Fibroblast of pulmonary artery (primary cell): ENCODE results near the gene SMYD3.

Source experiments
- DNase-seq: peaks from one replicate; pipeline ENCODE4 v3.0.0-alpha.2; 2010; ENCODE audit warnings: low read depth
- H3K4me3 ChIP-seq: replicated peaks from 2 replicates; pipeline ENCODE4 v1.5.1; 2011; ENCODE audit warnings: low read depth, mild to moderate bottlenecking, control low read depth, low read length, moderate library complexity
- TF ChIP-seq, protein P1 (sequence below): IDR thresholded peaks from 2 replicates; pipeline ENCODE4 v1.5.1; 2011; ENCODE audit warnings: mild to moderate bottlenecking, control low read depth, low read length, inconsistent platforms; ENCODE audit errors: missing control alignments

Gene SMYD3

DNA sequence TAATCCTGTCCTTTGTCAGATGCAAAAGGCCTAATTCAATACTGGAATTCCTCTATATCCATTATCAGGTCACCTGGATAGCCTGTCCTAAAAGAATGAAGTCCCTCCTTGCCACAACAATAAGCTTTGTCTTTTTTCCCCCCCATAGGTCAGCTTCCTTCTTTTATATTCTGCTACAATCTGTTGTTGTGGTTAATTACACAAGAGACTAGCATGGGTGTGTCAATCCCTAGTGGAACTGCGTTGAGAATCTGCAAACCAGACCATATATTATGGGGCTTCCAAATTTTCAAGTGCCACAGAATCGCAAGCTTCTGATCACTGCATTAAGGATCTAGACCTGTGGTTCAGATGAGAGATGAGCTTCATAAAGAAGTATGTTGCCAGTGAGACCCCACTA lies 349.6 kb downstream of the SMYD3 start:
- TF ChIP-seq, protein P1, sequence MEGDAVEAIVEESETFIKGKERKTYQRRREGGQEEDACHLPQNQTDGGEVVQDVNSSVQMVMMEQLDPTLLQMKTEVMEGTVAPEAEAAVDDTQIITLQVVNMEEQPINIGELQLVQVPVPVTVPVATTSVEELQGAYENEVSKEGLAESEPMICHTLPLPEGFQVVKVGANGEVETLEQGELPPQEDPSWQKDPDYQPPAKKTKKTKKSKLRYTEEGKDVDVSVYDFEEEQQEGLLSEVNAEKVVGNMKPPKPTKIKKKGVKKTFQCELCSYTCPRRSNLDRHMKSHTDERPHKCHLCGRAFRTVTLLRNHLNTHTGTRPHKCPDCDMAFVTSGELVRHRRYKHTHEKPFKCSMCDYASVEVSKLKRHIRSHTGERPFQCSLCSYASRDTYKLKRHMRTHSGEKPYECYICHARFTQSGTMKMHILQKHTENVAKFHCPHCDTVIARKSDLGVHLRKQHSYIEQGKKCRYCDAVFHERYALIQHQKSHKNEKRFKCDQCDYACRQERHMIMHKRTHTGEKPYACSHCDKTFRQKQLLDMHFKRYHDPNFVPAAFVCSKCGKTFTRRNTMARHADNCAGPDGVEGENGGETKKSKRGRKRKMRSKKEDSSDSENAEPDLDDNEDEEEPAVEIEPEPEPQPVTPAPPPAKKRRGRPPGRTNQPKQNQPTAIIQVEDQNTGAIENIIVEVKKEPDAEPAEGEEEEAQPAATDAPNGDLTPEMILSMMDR = no peak
- H3K4me3 ChIP-seq = no peak overlapping the region
- no peak for DNase-seq

DNA sequence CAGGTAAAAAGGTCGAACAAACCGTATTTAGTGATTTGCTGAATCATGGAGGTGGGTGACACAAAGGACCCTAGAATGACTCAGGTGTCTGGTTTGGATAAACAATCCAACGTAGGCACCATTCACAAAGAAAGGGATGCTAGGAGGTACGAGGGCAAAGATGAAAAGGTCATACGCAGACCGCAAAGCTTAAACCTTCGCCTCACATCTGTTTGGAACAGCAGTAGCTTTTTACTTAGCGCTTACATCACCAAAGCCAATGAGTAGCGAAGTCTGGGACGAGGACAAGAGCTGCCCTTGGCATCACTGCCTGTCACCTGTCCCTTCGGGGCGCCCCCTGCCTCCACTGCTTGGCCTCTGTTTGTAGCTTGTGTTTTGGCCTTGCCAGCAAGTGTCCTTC lies 350.2 kb downstream of the SMYD3 start:
- TF ChIP-seq, protein P1 = no peak
- no peak for DNase-seq
- no peak overlapping the region for H3K4me3 ChIP-seq

DNA sequence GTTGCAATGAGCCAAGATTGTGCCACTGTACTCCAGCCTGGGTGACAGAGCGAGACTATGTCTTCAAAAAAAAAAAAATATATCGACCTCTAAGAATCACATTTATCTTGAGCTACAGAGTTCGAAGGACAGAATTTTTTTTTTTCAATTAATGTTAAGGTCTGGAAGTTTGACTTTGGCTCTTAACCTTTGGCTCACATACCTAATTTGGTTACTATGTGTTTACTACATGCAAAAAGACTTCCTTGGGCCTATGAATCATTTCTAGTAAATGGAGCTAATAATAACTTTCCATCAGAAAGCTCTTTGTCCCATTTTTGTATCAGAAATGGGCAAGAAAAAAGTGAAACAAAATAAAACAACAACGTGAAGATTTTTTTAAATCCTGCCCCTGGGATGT lies 351.2 kb downstream of the SMYD3 start:
- peak; percentile 70 for DNase-seq
- TF ChIP-seq, protein P1 = no peak
- no peak overlapping the region for H3K4me3 ChIP-seq

DNA sequence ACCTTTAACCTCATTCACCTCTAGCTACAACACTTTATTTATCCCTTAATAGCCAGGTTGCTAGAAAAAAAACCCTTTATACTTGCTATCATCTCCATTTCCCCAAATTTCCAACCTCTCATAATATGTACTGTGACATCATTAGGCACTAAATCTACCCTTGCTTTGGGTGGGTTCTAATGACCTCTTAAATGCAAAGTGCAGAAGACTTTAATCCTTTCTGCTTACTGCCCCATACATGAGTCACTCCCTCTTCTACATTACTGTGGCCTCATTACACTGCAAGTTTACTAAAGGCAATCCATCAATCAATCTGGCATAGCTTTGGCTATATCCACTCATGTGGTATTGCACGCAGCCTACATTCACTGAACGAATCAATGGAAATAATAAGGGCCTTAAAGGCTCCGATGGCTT lies 353.3 kb downstream of the SMYD3 start:
- TF ChIP-seq, protein P1 = no peak
- no peak for DNase-seq
- H3K4me3 ChIP-seq = no peak overlapping the region

DNA sequence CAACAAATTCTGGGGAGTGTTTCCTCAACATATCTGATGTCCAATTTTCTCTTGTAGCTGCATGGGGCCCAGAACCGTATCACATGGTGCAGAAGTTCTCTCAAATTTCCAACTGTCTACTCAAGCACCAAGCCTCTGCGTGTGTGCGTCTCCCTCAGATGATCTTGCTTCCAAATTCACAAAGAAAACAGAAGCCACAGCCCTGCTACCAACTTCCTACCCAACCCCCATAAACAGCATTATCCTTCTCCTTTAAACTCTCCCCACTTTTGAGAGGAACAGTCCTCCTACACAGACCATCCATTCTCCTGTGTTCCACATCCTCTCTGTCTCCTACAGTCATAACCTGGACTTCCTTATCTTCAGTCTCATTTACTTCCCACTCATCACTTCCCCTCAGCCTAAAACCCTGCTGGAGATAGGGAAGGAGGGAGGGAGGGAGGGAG lies 354.1 kb downstream of the SMYD3 start:
- TF ChIP-seq, protein P1 = no peak

DNA sequence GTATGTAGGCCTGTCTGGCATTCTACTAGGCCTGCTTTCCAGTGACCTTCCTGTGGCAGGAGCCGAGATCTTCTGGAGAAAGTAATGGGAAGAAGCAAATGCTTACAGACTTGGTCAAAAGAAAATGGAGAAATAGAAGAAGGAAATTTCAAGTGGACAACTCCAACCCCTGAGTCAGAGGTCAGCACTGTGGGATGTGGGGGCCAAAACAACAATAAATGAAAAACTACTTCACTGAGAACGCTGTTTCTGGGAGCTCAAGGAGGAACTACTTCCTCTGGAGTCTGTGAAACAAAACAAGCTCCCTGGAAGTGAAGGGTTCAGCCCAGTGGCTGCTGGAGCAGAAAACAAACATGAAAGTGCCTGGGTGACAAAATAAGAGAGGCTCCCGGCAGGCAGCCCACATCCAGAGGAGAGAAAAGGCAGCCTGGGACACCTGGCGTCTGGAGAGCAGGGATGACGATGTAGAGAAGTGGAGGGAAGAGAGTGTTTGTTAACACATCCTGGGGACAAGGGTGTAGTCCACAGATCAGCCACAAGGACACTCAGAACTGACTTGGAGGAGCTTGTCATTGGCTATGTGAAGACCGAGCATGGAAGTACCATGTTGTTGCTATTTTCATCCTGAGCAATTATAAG lies 355.2 kb downstream of the SMYD3 start:
- DNase-seq = no peak
- TF ChIP-seq, protein P1 = no peak
- no peak overlapping the region for H3K4me3 ChIP-seq

More for the DNA sequence above, 354.1 kb downstream of the SMYD3 start:
- DNase-seq = peak; percentile 32
- no peak overlapping the region for H3K4me3 ChIP-seq

DNA sequence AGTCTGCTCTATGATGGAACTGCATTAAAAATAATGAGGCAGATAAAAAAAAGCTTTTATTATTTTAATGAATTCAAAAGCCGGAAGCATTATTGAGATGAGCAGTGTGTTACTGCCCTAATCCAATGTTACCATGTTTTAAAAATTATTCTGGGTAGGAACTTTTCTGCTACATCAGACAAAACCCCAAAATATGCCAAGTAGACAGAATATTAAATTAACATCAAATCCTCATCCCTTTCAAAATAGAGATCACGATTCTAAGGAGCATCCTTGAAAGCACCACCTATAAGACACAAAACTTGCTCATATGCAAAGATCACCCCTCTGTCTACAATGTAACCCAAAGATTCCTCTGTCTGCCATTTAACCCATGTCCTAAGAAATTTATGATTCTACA lies 357.5 kb downstream of the SMYD3 start:
- H3K4me3 ChIP-seq = no peak overlapping the region
- TF ChIP-seq, protein P1 = no peak

More for the DNA sequence above, 357.5 kb downstream of the SMYD3 start:
- no peak for DNase-seq
